Heart left ventricle (tissue), 16 donors: ENCODE results near the gene MRPL55. TPM values are rescaled to one million over a fixed set of nuclear protein-coding genes. Genes with fewer than 3 reads are reported as not detected.

ENCODE experiments used
- ATAC-seq, 4 donors: fragments of 200-7000 bp; cut with Tn5 transposase; one replicate each; pipeline ENCODE4 v1.9.1; 2020 to 2022; ENCODE audit warnings: moderate library complexity in 4 of 4, mild to moderate bottlenecking in 3 of 4, moderate number of reproducible peaks in 1 of 4
- DNase-seq, 5 donors: peaks; one replicate each; pipeline ENCODE4 v3.0.0-alpha.2; 2020
- H3K27ac ChIP-seq, 12 donors: fragments of 200-600 bp; sonication (generic) in 4 of 12; one replicate each; pipeline versions ENCODE4 v1.5.0 to v1.8.0; 2016 to 2022; ENCODE audit warnings: mild to moderate bottlenecking in 2 of 12
- H3K27me3 ChIP-seq, 9 donors: fragments of 200-600 bp; sonication (generic) in 2 of 9; one replicate each; pipeline versions ENCODE4 v1.5.1 to v1.8.0; 2016 to 2022; ENCODE audit warnings: mild to moderate bottlenecking in 3 of 9
- H3K36me3 ChIP-seq, 9 donors: fragments of 200-600 bp; sonication (generic) in 2 of 9; one replicate each; pipeline versions ENCODE4 v1.5.0 to v1.8.0; 2018 to 2022; ENCODE audit warnings: mild to moderate bottlenecking in 2 of 9
- H3K4me1 ChIP-seq, 12 donors: fragments of 200-600 bp; sonication (generic) in 4 of 12; one replicate each; pipeline versions ENCODE4 v1.5.0 to v1.8.0; 2016 to 2022; ENCODE audit warnings: mild to moderate bottlenecking in 3 of 12
- H3K4me3 ChIP-seq, 12 donors: fragments of 200-600 bp; sonication (generic) in 4 of 12; one replicate each; pipeline versions ENCODE4 v1.5.0 to v1.8.0; 2017 to 2022; ENCODE audit warnings: mild to moderate bottlenecking in 9 of 12, moderate library complexity in 4 of 12
- H3K9me3 ChIP-seq, 12 donors: fragments of 200-600 bp; sonication (generic) in 4 of 12; one replicate each; pipeline versions ENCODE4 v1.5.0 to v1.8.0; 2016 to 2022; ENCODE audit warnings: mild to moderate bottlenecking in 1 of 12
- CTCF ChIP-seq, 12 donors: fragments of 200-600 bp; sonication (generic) in 4 of 12; IDR thresholded peaks; one replicate each; pipeline versions ENCODE4 v1.5.0 to v1.8.0; 2018 to 2022; ENCODE audit warnings: antibody characterized with exemption in 12 of 12, mild to moderate bottlenecking in 5 of 12
- POLR2A ChIP-seq, 2 donors: fragments of 450-650 bp; IDR thresholded peaks; one replicate each; pipeline ENCODE4 v1.6.1; 2017; ENCODE audit warnings: antibody characterized with exemption in 2 of 2, mild to moderate bottlenecking in 2 of 2, moderate library complexity in 2 of 2
- WGBS, 4 donors: extraction: QIAGEN DNeasy Blood & Tissue Kit in 2 of 4; methylation state at CpG; one replicate each; pipeline versions ENCODE4 v1.1.5 to v1.1.7; 2013 to 2018; 5-methylcytosine and 5-hydroxymethylcytosine counted together
- intact Hi-C, 10 donors: fragments of 100-400 bp; cut with DNase I; formaldehyde crosslinking; loops; one replicate each; pipeline versions ENCODE4 v1.11.1 to v1.14.2; 2022
- long read RNA-seq, 3 donors: library from polyadenylated mRNA; unstranded; transcript quantifications; one replicate each; pipeline ENCODE4 v2.0.0, GENCODE V29; 2020 to 2021
- polyA plus RNA-seq, 2 donors: library from polyadenylated mRNA; stranded (reverse); fragments of 200-250 nt; gene quantifications; one replicate each; pipeline ENCODE4 v1.2.3, GENCODE V29; 2013
- total RNA-seq, 9 donors: library from RNA; depleted of rRNA in 2 of 9; stranded (reverse); fragments of >200 nt in 2 of 9; fragmentation: NEBNext Ultra II Directional in 3 of 9; extraction: Animal tissue kit (Norgen Biotek cat#: 25700) in 3 of 9; gene quantifications; one replicate each; pipeline versions ENCODE4 v1.1.0 to v1.2.4, GENCODE V29; 2016 to 2023
- donor health status: ischemic (EF 13 %, LVEDD 7.1; RV severe dilation, severe dysfunction).
- donor health status: healthy with polysubstance abuse.
- donor health status: DM: no; HTN: yes; CAD: no.
- donor health status: DM: no; HTN: no; CAD: no.
- donor health status: ischemic (EF 25% LVEDD 6.9; RV normal size, moderate dysfunction).
- donor health status: ischemic (EF 25% LVEDD 5.7; RV mildly dilated, moderate dysfunction).
- donor health status: healthy.
- donor health status: DM: yes; HTN: yes; CAD: no.
- donor health status: ischemic (EF 35%, LVEDD 5.7; RV mildly dilated, moderate dysfunction).
- donor health status: nonischemic (EF 11% LVEDD 7.7; RV severe dilation, severe dysfunction).
- donor health status: DM: yes; HTN: yes; CAD: no.
- donor health status: PGD.
- donor health status: ischemic (EF 29% LVEDD 5.4; RV normal size, mild dysfunction).
- donor health status: nonischemic (EF 23%, LVEDD 6.1; RV moderate dilation, normal function).

Gene MRPL55
- 100 to 1,000 TPM in 2 of 9 donors, 10 to 100 TPM in 7; 35.5 to 125 (median 51.2) TPM for total RNA-seq
- 100 to 1,000 TPM in 1 of 2 donors, 10 to 100 TPM in 1; 81.5 to 141 TPM for polyA plus RNA-seq
- long read RNA-seq, donor 1, transcript MRPL55-217 (4 exons, 565 nt) = major isoform, 6 of 33 reads
- long read RNA-seq, donor 1, partial matches to known transcripts = 6 of 33 reads
- long read RNA-seq, donor 1, other reads (novel, unspliced or antisense) = 5 of 33 reads
- long read RNA-seq, donor 2, partial matches to known transcripts = 3 of 33 reads
- long read RNA-seq, donor 2, other reads (novel, unspliced or antisense) = 14 of 33 reads
- long read RNA-seq, donor 3, transcript MRPL55-203 (5 exons, 744 nt) = major isoform, 8 of 26 reads
- long read RNA-seq, donor 3, partial matches to known transcripts = 1 of 26 reads
- long read RNA-seq, donor 3, other reads (novel, unspliced or antisense) = 9 of 26 reads

GRCh38 chr1:228109073-228109961 is at the start of gene MRPL55:
TSS of gene MRPL55 (minus strand) at chr1:228109299. CDS start at chr1:228108260, 1,039 bp downstream.
- Histone ChIP-seq H3K4me1 (peaks cover 5 to 31% (median 20%) of the 10 kb centered on the region in 12 donors), H3K36me3 (peaks cover 0 to 26% (median 21%) of the 10 kb centered on the region in 9 donors), H3K27me3 (no peaks in the 10 kb centered on the region), H3K27ac (peak within 1 kb of the TSS; percentile 53 to 95 (median 88)), H3K4me3 (peak within 1 kb of the TSS; percentile 65 to 99 (median 92)), H3K9me3 (no peaks in the 10 kb centered on the region)
- peak; percentile 48 to 82 for TF ChIP-seq POLR2A (IDR thresholded peaks at IDR 0.05)
- peak in 5 of 12 donors; percentile 4 to 38 (median 22) for TF ChIP-seq CTCF (IDR thresholded peaks at IDR 0.05)
- DNase-seq = peak; percentile 96 to 98 (median 97)
- intact Hi-C loops = loop anchor here in 5 of 10 donors (1.0 to 5.0 kb wide), 4 partner anchors 27 to 58 kb away; partner anchors contain the start of genes ARF1 (in 3 of the 5), GUK1 (in 1 of the 5) and IBA57 (in 1 of the 5)
- WGBS, 4 donors = 1% methylated on average over 52 to 66 of the region's 66 CpGs
- ATAC-seq = peak; percentile 94 to 98 (median 95)

- Histone ChIP-seq H3K36me3 (no peaks in the 10 kb centered on the region), H3K27me3 (peaks cover 0 to 24% (median 0%) of the 10 kb centered on the region in 9 donors), H3K4me1 (peaks cover 0 to 36% (median 22%) of the 10 kb centered on the region in 12 donors), H3K9me3 (no peaks in the 10 kb centered on the region), H3K4me3 (no peak overlapping the region), H3K27ac (no peak overlapping the region)
- DNase-seq = peak in 3 of 5 donors; percentile 23 to 47 (median 23)
- 35 to 59% (median 40%) methylated on average over 42 to 98 of the region's 98 CpGs for WGBS, 4 donors
- intact Hi-C loops = no loop called here
- TF ChIP-seq POLR2A (IDR thresholded peaks at IDR 0.05) (no peak), CTCF (IDR thresholded peaks at IDR 0.05) (no peak)
- no peak for ATAC-seq
Measured at GRCh38 chr1:228158151-228159007, 49.3 kb upstream of the MRPL55 start.

GRCh38 chr1:228157729-228158126 is 48.6 kb upstream of the MRPL55 start:
- Histone ChIP-seq H3K9me3 (no peaks in the 10 kb centered on the region), H3K27me3 (peaks cover 0 to 20% (median 0%) of the 10 kb centered on the region in 9 donors), H3K27ac (no peak overlapping the region), H3K4me1 (peaks cover 0 to 30% (median 16%) of the 10 kb centered on the region in 12 donors), H3K36me3 (no peaks in the 10 kb centered on the region), H3K4me3 (no peak overlapping the region)
- no peak for TF ChIP-seq POLR2A (IDR thresholded peaks at IDR 0.05)
- TF ChIP-seq CTCF (IDR thresholded peaks at IDR 0.05) = no peak
- intact Hi-C loops = no loop called here
- no peak for ATAC-seq
- WGBS, 4 donors = 64 to 68% (median 66%) methylated on average over 35 to 43 of the region's 43 CpGs
- DNase-seq = peak in 2 of 5 donors; percentile 25 to 62
